ENCODE measurements around the gene HOXA9. TPM values are rescaled to one million over a fixed set of nuclear protein-coding genes. Genes with fewer than 3 reads are reported as not detected.

HOXA9 gene
- total and polyA plus RNA-seq, 2 of the 8 experiments (the other 6 are each of a cell fraction or from before 2014, with no cell fraction given): not detected

- no peak within 1 kb of the TSS for H3K18ac ChIP-seq (ENCODE audit: extremely low read depth, low read length)
- no peak within 1 kb of the TSS for H2BK15ac ChIP-seq (ENCODE audit: low read length)
- WGBS, 2 experiments (ENCODE audit: extremely low coverage in 1 of 2, insufficient coverage in 1 of 2, insufficient read length in 1 of 2, insufficient replicate concordance in 2 of 2, low coverage in 1 of 2, low lambda C conversion rate in 2 of 2, missing lambda C conversion rate in 1 of 2): 4% methylated on average over 19 of the region's 67 CpGs; no CpG with 5 or more reads in 1 of the 2 experiments
- no peak within 1 kb of the TSS for H2BK20ac ChIP-seq (ENCODE audit: low read length)
- H4K91ac ChIP-seq (replicated peaks; ENCODE audit: insufficient read length, low read length): no peak within 1 kb of the TSS
- no peak within 1 kb of the TSS for H3K9ac ChIP-seq (replicated peaks in 1 of 4; ENCODE audit: extremely low read depth in 1 of 4, low read depth in 3 of 4, low read length in 3 of 4)
- peaks cover 0 to 4% of the 10 kb centered on the region in 2 experiments; a peak in 1 of 4 replicates for H3K9me3 ChIP-seq (ENCODE audit: insufficient read depth in 2 of 2, low read depth in 1 of 2, low read length in 1 of 2)
- H3K4ac ChIP-seq (replicated peaks; ENCODE audit: insufficient read length, low read depth, low read length): no peak within 1 kb of the TSS
- no peaks in the 10 kb centered on the region for H3K79me1 ChIP-seq (ENCODE audit: low read depth, low read length)
- peaks cover 0 to 4% (median 2%) of the 10 kb centered on the region in 4 experiments; a peak in 4 of 7 replicates for H3K4me1 ChIP-seq (replicated peaks in 1 of 4; ENCODE audit: control insufficient read depth in 3 of 4, insufficient read depth in 4 of 4, low read length in 3 of 4)
- peak within 1 kb of the TSS; percentile 19 to 60 (median 36); a peak in 7 of 8 replicates for H3K4me3 ChIP-seq (ENCODE audit: extremely low read depth in 1 of 4, insufficient read depth in 2 of 4, low read depth in 3 of 4, low read length in 4 of 4)
- CTCF ChIA-PET (ENCODE audit: partially characterized antibody): interaction anchor here (0.8 to 2.7 kb wide), 11 partner anchors 11 to 444 kb away, joined by 3 to 13 read pairs (median 3); partner anchors contain the start of genes HOXA3, HOXA5 and HOXA9
- no peak within 1 kb of the TSS for H3K27ac ChIP-seq (ENCODE audit: low read depth, low read length)
- H2BK12ac ChIP-seq (ENCODE audit: low read depth, low read length): no peak within 1 kb of the TSS
- peaks cover 97 to 100% (median 100%) of the 10 kb centered on the region in 4 experiments for H3K27me3 ChIP-seq (replicated peaks in 1 of 4; ENCODE audit: control insufficient read depth in 3 of 4, extremely low read depth in 1 of 4, insufficient read depth in 3 of 4, low read length in 3 of 4)
- peaks cover 11 to 28% of the 10 kb centered on the region in 2 experiments for H4K20me1 ChIP-seq (replicated peaks in 1 of 2; ENCODE audit: control insufficient read depth in 1 of 2, insufficient read depth in 2 of 2, low read length in 2 of 2)
- H2AFZ ChIP-seq (ENCODE audit: low read length): no peak within 1 kb of the TSS
- no peak within 1 kb of the TSS for H2AK5ac ChIP-seq (ENCODE audit: low read depth, low read length)
- POLR2A ChIA-PET (ENCODE audit: partially characterized antibody): no interaction called here
- DNase-seq (ENCODE audit: low read depth in 1 of 2, low spot score in 2 of 2): peak in 1 of 2 experiments; percentile 91
- H3K23me2 ChIP-seq (ENCODE audit: low read depth, low read length): peaks cover 4% of the 10 kb centered on the region; the same call in 1 of the 2 replicates
- no peak within 1 kb of the TSS for H3K23ac ChIP-seq (ENCODE audit: insufficient read length)
- H2BK5ac ChIP-seq (ENCODE audit: low read depth, low read length): no peak within 1 kb of the TSS
- no peak within 1 kb of the TSS for H3K56ac ChIP-seq (replicated peaks; ENCODE audit: insufficient read length, low read depth, low read length)
- peaks cover 0 to 16% (median 0%) of the 10 kb centered on the region in 4 experiments; a peak in 2 of 8 replicates for H3K36me3 ChIP-seq (ENCODE audit: control insufficient read depth in 2 of 4, insufficient read depth in 4 of 4, low read length in 3 of 4)
- H2BK120ac ChIP-seq (replicated peaks; ENCODE audit: low read depth, low read length): no peak within 1 kb of the TSS
- H4K8ac ChIP-seq (ENCODE audit: extremely low read depth, insufficient read depth, low read length): no peak within 1 kb of the TSS
- H4K5ac ChIP-seq (ENCODE audit: insufficient read length, low read depth, low read length): no peak within 1 kb of the TSS
- H3K14ac ChIP-seq (ENCODE audit: insufficient read length): no peak within 1 kb of the TSS
- FAIRE-seq: no peak
- peak within 1 kb of the TSS; percentile 56 to 63 for H3K4me2 ChIP-seq (ENCODE audit: insufficient read depth in 1 of 2, low read depth in 2 of 2, low read length in 2 of 2)
- H3K79me2 ChIP-seq (ENCODE audit: control insufficient read depth in 1 of 2, insufficient read depth in 2 of 2, low read length in 2 of 2): no peaks in the 10 kb centered on the region
- TF ChIP-seq CTBP2 (IDR thresholded peaks at IDR 0.05; ENCODE audit: borderline replicate concordance, insufficient read depth, insufficient read length, low read length): peak; percentile 61
Observed at GRCh38 chr7:27130540-27131389, 34.6 kb downstream of the HOXA9 start, which contains the start of gene HOXA4. Gene HOXA4, minus strand, starts transcription at chr7:27130757. Its CDS starts 24 bp downstream, at chr7:27130733.

Data from H1 (cell line).